Cortex of kidney (tissue), 1 donor: ENCODE results near the gene VPS9D1.

Experiments used
- DNase-seq: peaks from one replicate; lab custom pipeline; 2025; lab: John Stamatoyannopoulos, UW

Gene VPS9D1

DNA sequence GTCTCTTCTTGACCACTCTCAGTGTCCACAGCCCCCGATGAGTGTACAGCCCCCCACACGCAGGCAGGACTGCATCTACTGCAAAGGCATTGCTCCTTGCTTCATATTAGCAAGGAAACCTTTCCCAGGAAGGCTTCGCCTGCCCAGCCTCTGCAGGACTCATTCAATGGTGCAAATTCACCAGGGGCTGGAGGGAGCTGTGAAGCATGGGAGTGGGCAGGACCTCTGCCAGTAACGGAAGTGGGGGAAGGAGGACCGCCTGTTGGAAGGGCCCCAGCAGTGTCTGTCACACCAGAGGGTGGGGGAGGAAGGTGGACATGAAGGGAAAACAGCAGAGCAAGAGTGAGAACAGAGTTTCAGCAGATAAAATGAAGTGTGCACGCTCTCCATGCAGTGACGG, 60.6 kb downstream of the VPS9D1 start:
- no peak for DNase-seq

DNA sequence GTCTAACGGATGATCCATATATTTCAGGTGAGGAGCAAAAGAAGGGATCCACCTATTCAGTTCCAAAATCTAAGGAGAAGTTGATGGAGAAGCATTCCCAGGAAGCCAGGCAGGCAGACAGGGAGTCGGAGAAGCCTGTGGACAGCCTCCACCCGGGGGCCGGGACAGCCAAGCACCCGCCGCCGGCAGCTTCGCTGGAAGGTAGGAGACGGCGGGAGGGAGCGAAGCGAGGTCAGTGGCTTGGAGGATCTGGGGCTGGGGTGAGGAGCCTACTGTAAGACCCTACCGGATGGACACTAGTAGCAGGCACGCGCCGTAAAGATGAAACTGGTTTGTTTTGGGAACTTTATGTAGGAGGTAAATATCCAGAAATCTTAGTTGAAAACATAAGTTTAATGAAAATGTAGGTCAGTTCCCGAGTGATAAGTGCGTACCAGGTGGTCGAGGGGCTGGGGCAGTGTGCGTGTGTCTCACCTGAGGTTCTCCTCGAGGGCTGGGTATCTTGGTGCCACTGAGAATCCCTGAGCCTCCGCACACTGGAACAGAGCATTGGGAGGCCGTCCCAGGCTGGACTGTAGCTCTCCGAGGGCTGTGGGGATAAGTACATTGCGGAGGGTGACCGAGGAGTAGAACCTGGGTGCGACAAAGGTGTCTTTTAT, 62.3 kb downstream of the VPS9D1 start:
- DNase-seq = no peak

DNA sequence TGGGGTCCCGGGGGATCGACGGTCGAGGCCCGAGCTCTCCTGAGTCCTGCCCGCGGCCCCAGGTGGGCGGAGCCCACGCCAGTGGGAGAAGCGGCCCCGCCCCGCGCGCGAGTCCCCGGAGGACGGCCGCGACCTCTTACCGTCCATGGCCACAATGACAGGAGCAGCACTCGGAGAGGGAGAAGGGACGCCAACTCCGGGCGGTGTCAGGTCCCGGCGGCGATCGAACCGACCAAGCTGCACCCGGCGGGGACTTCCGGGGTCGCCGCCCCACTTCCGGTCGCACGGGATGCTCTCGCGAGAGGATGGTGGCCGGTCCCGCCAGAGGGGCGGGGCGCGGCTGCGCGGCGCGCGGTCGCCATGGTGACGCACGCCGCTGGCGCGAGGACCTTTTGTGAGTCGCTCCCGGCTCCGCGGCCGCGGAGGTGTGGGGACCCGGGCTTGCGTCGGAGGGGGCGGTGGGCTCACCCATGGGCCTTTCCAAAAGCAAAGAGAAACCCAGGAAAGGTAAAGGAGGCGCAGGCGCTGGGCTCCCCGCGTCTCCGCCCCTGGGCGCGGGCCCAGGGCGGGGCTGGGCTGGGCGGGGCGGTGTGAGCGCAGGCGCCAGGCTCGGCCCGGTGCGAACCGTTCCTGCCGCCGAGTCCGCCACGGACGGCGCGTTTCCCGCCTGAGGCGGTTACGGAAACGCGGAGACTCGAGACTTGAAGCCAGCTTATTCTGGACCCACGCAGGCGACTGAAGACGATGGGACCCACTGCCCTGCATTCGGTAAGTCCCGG, 63.1 kb downstream of the VPS9D1 start, which contains the start of the genes CHMP1A and SPATA33:
Gene CHMP1A (minus strand): TSS at position 267 of the 779 bp plus-strand sequence. CDS start 120 bp downstream, at position 147.
Gene SPATA33 (plus strand): TSS at position 395 of the 779 bp plus-strand sequence. CDS start 76 bp downstream, at position 471.
- peak; percentile 85 for DNase-seq
